GM18505 (cell line): ENCODE results near the gene GINS2.

Experiments used
- ATAC-seq: cut with Tn5 transposase; IDR thresholded peaks from one replicate; pipeline ENCODE4 v1.9.1; 2021; ENCODE audit not compliant: unreplicated experiment
- POLR2A ChIP-seq: IDR thresholded peaks from 4 replicates; pipeline ENCODE4 v1.6.1; 2011; ENCODE audit warnings: borderline replicate concordance; ENCODE audit not compliant: insufficient read depth, insufficient read length; ENCODE audit errors: extremely low read depth

The GINS2 gene

DNA sequence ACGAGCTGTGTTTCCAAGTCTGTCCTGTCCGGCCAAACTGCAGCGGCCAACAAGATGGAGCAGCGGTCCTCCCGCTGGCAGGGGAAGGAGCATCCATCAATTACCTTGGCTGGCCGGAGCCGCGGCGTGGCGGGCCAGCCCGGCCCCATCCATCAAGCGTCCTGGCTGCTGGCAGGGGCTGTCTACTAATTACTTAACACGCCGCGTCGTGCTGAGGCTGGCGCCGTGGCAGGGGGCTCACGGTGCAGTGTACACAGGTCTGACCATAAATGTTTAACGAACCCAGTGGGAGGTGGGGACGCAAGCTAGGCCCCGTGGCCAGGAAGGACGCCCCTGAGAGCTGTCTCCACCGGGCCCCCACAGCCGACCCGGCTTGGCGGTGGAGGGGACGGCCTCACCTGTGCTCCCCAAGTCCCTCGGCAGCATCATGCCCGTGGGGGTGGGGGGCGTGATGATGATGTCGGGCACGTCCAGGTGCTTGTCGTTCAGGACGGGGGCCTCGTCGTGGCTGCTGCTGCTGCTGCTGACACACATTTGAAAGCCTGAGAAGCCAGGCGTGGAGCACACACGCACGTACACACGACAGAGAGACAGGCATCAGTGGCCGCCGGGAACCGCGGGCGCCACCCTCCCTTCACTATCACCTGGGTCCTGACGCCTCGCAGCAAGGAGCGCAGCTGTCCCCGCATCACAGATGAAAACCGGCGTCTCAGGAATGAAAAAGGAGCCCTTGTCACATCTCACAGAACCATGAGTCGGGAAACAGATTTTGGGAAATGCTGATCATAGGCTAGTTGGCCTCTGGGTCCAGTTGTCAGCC is 21.2 kb upstream of the GINS2 start:
- TF ChIP-seq POLR2A, result no peak
- no peak for ATAC-seq

GRCh38 chr16:85708338-85708737 is 19.6 kb upstream of the GINS2 start:
- no peak for TF ChIP-seq POLR2A
- ATAC-seq, result no peak

- no peak for TF ChIP-seq POLR2A
- ATAC-seq, result no peak
Observed at GRCh38 chr16:85707528-85708095, 18.9 kb upstream of the GINS2 start.

DNA sequence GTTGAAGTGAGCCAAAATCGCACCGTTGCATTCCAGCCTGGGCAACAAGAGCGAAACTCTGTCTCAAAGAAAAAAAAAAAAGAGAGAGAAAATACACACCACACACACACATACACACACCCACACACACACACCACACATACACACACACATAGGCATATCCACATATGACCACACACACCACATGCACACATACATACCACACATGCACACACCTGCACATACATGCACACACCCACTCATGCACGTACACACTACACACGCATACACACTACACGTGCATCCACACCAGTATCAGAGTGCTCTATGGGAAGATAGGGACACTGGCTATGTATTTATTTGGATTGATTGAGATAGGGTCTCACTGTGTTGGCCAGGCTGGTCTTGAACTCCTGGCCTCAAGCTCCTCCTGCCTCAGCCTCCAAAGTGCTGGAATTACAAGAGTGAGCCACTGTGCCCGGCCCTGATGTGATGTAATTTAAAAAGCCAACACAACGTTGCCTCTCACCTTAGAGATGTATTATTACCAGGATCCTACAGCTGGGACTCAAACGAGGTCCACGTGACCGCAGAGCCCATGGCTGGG is 17.8 kb upstream of the GINS2 start:
- ATAC-seq, result no peak
- TF ChIP-seq POLR2A, result no peak

- ATAC-seq, result no peak
- TF ChIP-seq POLR2A, result no peak
Observed at GRCh38 chr16:85704900-85705846, 16.4 kb upstream of the GINS2 start.

- TF ChIP-seq POLR2A, result no peak
- ATAC-seq, result no peak
Observed at GRCh38 chr16:85704011-85704410, 15.3 kb upstream of the GINS2 start.

GRCh38 chr16:85699628-85700027 is 10.9 kb upstream of the GINS2 start:
- no peak for TF ChIP-seq POLR2A
- no peak for ATAC-seq

DNA sequence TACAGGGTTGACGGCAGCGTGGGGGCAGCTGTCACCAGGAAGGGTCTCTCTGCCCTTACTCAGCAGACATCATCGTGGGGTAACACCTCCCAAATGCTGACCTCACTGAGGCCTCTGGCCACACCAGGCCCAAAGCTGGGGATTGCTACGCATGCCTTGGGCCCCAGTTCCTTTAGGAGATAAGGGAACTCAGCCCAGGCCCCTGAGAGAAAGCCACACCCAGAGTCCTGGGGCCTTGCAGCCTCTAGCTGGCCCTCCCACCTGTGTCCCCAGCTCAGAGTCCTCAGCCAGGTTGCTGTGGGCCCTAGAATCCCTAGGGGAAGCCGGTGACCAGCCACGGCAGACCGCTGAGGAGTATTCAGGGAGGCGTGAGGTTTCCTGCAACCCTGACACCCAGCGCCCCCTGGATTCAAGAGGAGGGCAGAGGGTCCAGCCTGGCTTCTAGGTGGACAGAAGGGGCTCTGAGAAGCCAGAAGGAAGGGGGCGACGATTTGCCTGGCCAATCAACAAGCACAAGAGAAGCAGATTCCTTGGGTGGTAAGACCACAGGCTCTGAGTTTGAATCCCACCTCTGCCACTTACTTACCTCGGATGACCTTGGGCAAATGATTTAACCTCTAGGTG is 10.3 kb upstream of the GINS2 start:
- no peak for TF ChIP-seq POLR2A
- no peak for ATAC-seq

GRCh38 chr16:85698459-85698891 is 9.7 kb upstream of the GINS2 start:
- ATAC-seq, result no peak
- no peak for TF ChIP-seq POLR2A

GRCh38 chr16:85697431-85697830 is 8.7 kb upstream of the GINS2 start:
- TF ChIP-seq POLR2A, result no peak
- no peak for ATAC-seq

DNA sequence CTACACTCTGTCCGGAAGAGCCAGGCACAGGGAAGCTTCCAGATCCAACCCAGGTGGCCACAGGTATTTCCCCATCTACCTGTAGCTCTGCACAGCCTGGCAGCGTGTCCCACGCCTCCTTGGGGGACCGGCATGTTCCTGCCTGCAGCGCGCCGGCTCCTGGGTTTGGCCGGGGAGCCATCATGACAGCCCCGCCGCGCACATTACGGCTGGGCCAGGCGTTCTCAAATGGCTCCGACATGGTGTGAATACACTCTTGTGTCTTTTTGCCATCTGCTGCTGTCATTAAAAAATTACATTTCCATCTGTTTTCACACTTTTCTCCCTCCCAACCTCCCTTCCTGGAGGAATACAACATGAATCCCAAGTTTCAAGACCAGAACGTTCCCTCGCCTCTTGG is 8.0 kb upstream of the GINS2 start:
- ATAC-seq, result no peak
- TF ChIP-seq POLR2A, result no peak

DNA sequence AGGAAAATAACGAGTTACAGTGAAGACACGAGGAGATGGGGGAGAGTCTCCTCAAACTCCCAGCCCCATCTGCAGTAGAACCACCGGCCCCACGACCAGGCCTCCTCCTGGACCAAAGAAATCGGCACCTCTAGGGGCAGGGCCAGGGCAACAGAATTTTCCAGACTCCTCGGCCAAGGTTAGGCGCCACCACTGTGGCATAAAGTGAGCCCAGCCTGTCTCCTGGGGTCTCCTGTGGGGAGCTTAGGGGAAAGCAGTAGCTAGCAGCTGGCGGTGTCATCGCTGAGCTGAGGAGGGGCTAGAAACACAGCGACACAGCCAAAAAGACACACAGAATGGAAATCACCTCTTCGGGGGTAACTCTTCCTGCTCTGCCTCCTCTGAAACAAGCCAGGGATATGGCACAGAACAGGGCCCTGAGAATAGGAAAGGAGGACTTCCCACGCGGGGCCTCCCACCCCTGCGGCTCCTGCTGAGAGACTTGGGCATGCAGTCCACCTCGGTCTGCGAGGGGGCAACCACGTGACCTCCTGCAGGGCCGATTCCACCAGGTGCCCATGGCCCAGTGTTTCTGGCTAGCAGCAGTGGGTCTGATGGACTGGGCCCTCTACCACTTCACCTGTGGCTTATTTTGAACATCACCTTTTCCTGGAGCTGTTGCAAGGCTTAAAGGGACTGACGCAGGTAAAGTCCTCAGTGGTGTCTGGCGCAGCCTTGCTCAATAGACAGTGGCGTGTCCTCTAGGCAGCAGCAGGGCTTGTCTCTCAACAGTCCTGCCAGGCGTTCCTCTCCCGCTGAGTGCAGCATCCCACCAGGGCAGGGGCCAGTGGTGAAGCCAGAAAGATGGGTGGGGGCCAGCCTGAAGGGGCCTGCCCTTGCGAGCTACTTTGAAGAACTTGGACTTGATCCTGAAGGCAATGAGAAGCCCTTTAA is 6.7 kb upstream of the GINS2 start:
- ATAC-seq, result no peak
- no peak for TF ChIP-seq POLR2A
